Heart right ventricle (tissue), 16 donors: ENCODE measurements around the gene RNF175. TPM values are rescaled to one million over a fixed set of nuclear protein-coding genes. Genes with fewer than 3 reads are reported as not detected.

Source experiments
- ATAC-seq, 8 donors: fragments of 200-7000 bp; cut with Tn5 transposase; one replicate each; pipeline ENCODE4 v1.9.1; 2020; ENCODE audit warnings: mild to moderate bottlenecking in 8 of 8, moderate library complexity in 8 of 8, moderate number of reproducible peaks in 1 of 8
- DNase-seq, 2 donors: peaks; one replicate each; pipeline ENCODE4 v3.0.0-alpha.2; 2020
- H3K27ac ChIP-seq, 10 donors: fragments of 200-600 bp; sonication (generic) in 2 of 10; one replicate each; pipeline versions ENCODE4 v1.5.0 to v1.8.0; 2020 to 2022; ENCODE audit warnings: mild to moderate bottlenecking in 3 of 10
- H3K27me3 ChIP-seq, 7 donors: fragments of 200-600 bp; one replicate each; pipeline ENCODE4 v1.8.0; 2021 to 2022; ENCODE audit warnings: mild to moderate bottlenecking in 2 of 7
- H3K36me3 ChIP-seq, 9 donors: fragments of 200-600 bp; sonication (generic) in 1 of 9; one replicate each; pipeline versions ENCODE4 v1.5.0 to v1.8.0; 2020 to 2022; ENCODE audit warnings: mild to moderate bottlenecking in 2 of 9
- H3K4me1 ChIP-seq, 9 donors: fragments of 200-600 bp; sonication (generic) in 1 of 9; one replicate each; pipeline versions ENCODE4 v1.5.0 to v1.8.0; 2020 to 2022; ENCODE audit warnings: mild to moderate bottlenecking in 4 of 9
- H3K4me3 ChIP-seq, 10 donors: fragments of 200-600 bp; sonication (generic) in 2 of 10; one replicate each; pipeline versions ENCODE4 v1.5.0 to v1.8.0; 2020 to 2022; ENCODE audit warnings: mild to moderate bottlenecking in 7 of 10, moderate library complexity in 2 of 10
- H3K9me3 ChIP-seq, 11 donors: fragments of 200-600 bp in 10 of 11; sonication (generic) in 2 of 11; one replicate each; pipeline versions ENCODE4 v1.5.0 to v1.8.0; 2013 to 2022; ENCODE audit warnings: mild to moderate bottlenecking in 2 of 11, control low read depth in 1 of 11, moderate library complexity in 1 of 11
- CTCF ChIP-seq, 9 donors: fragments of 200-600 bp; sonication (generic) in 2 of 9; IDR thresholded peaks; one replicate each; pipeline versions ENCODE4 v1.5.0 to v1.8.0; 2021 to 2022; ENCODE audit warnings: antibody characterized with exemption in 9 of 9, mild to moderate bottlenecking in 5 of 9, moderate library complexity in 1 of 9
- WGBS, 2 donors: extraction: QIAGEN DNeasy Blood & Tissue Kit; methylation state at CpG; one replicate each; pipeline ENCODE4 v1.1.7; 2013; ENCODE audit warnings: inconsistent platforms in 1 of 2; 5-methylcytosine and 5-hydroxymethylcytosine counted together
- intact Hi-C, 10 donors: fragments of 100-400 bp; cut with DNase I; formaldehyde crosslinking; loops; one replicate each; pipeline versions ENCODE4 v1.11.1 to v1.14.2; 2022
- polyA plus RNA-seq, 2 donors: library from polyadenylated mRNA; stranded (reverse); fragments of 200-250 nt; gene quantifications; one replicate each; pipeline ENCODE4 v1.2.3, GENCODE V29; 2013
- total RNA-seq, 10 donors: library from RNA; stranded (reverse); fragmentation: NEBNext Ultra II Directional in 3 of 10; extraction: Animal tissue kit (Norgen Biotek cat#: 25700) in 3 of 10; gene quantifications; one replicate each; pipeline versions ENCODE4 v1.2.1 to v1.2.4, GENCODE V29; 2021 to 2023
- donor health status: Arrhythmogenic right ventricular cardiomyopathy.
- donor health status: ischemic (EF 13 %, LVEDD 7.1; RV severe dilation, severe dysfunction).
- donor health status: healthy with polysubstance abuse.
- donor health status: DM: no; HTN: yes; CAD: no.
- donor health status: DM: no; HTN: no; CAD: no.
- donor health status: ischemic (EF 25% LVEDD 6.9; RV normal size, moderate dysfunction).
- donor health status: ischemic (EF 25% LVEDD 5.7; RV mildly dilated, moderate dysfunction).
- donor health status: healthy.
- donor health status: DM: yes; HTN: yes; CAD: no.
- donor health status: Ischemic cardiomyopathy.
- donor health status: ischemic (EF 35%, LVEDD 5.7; RV mildly dilated, moderate dysfunction).
- donor health status: nonischemic (EF 11% LVEDD 7.7; RV severe dilation, severe dysfunction).
- donor health status: DM: yes; HTN: yes; CAD: no.
- donor health status: PGD.
- donor health status: ischemic (EF 29% LVEDD 5.4; RV normal size, mild dysfunction).
- donor health status: nonischemic (EF 23%, LVEDD 6.1; RV moderate dilation, normal function).

Gene RNF175
- total and polyA plus RNA-seq, 12 donors, result 0.13 to 1.3 (median 0.50) TPM; not detected in 2

GRCh38 chr4:153683763-153684181 lies 76.1 kb downstream of the RNF175 start:
- intact Hi-C loops, result no loop called here
- peaks cover 0 to 15% (median 0%) of the 10 kb centered on the region in 9 donors for H3K36me3 ChIP-seq
- peaks cover 3 to 23% (median 14%) of the 10 kb centered on the region in 9 donors for H3K4me1 ChIP-seq
- H3K27ac ChIP-seq, result peak overlapping the region in 4 of 10 donors; percentile 59 to 94 (median 60)
- peak in 1 of 8 donors; percentile 8 for ATAC-seq
- DNase-seq, result no peak
- H3K4me3 ChIP-seq, result peak overlapping the region; percentile 56 to 83 (median 65)
- TF ChIP-seq CTCF (IDR thresholded peaks at IDR 0.05), result no peak
- WGBS, 2 donors, result 10 to 11% methylated on average over 27 of the region's 27 CpGs
- peaks cover 0 to 34% (median 23%) of the 10 kb centered on the region in 7 donors for H3K27me3 ChIP-seq
- peaks cover 0 to 14% (median 8%) of the 10 kb centered on the region in 11 donors for H3K9me3 ChIP-seq

- peaks cover 0 to 24% (median 15%) of the 10 kb centered on the region in 11 donors for H3K9me3 ChIP-seq
- ATAC-seq (peak in 1 of 8 donors; percentile 30), DNase-seq (no peak)
- H3K36me3 ChIP-seq, result no peaks in the 10 kb centered on the region
- intact Hi-C loops, result no loop called here
- no peak overlapping the region for H3K27ac ChIP-seq
- peaks cover 0 to 17% (median 8%) of the 10 kb centered on the region in 7 donors for H3K27me3 ChIP-seq
- peaks cover 2 to 26% (median 8%) of the 10 kb centered on the region in 9 donors for H3K4me1 ChIP-seq
- H3K4me3 ChIP-seq, result no peak overlapping the region
- TF ChIP-seq CTCF (IDR thresholded peaks at IDR 0.05), result no peak
- WGBS, 2 donors, result 68 to 80% methylated on average over 6 of the region's 6 CpGs
Measured at GRCh38 chr4:153679486-153679885, 80.3 kb downstream of the RNF175 start.

GRCh38 chr4:153676984-153677383 lies 82.8 kb downstream of the RNF175 start:
- no peak overlapping the region for H3K4me3 ChIP-seq
- no peaks in the 10 kb centered on the region for H3K36me3 ChIP-seq
- no peak for TF ChIP-seq CTCF (IDR thresholded peaks at IDR 0.05)
- ATAC-seq (peak in 3 of 8 donors; percentile 24 to 58 (median 30)), DNase-seq (no peak)
- H3K9me3 ChIP-seq, result peaks cover 0 to 42% (median 19%) of the 10 kb centered on the region in 11 donors
- H3K4me1 ChIP-seq, result peaks cover 0 to 15% (median 0%) of the 10 kb centered on the region in 9 donors
- H3K27me3 ChIP-seq, result no peaks in the 10 kb centered on the region
- peak overlapping the region in 1 of 10 donors; percentile 12 for H3K27ac ChIP-seq
- WGBS, 2 donors, result 29 to 64% methylated on average over 1 of the region's 1 CpG
- intact Hi-C loops, result no loop called here

GRCh38 chr4:153676486-153676885 lies 83.3 kb downstream of the RNF175 start:
- Histone ChIP-seq H3K36me3 (no peaks in the 10 kb centered on the region), H3K4me1 (peaks cover 0 to 15% (median 0%) of the 10 kb centered on the region in 9 donors), H3K27ac (no peak overlapping the region), H3K27me3 (no peaks in the 10 kb centered on the region), H3K4me3 (no peak overlapping the region), H3K9me3 (peaks cover 0 to 46% (median 19%) of the 10 kb centered on the region in 11 donors)
- WGBS, 2 donors, result 82 to 84% methylated on average over 5 of the region's 5 CpGs
- intact Hi-C loops, result no loop called here
- TF ChIP-seq CTCF (IDR thresholded peaks at IDR 0.05), result no peak
- ATAC-seq, result no peak
- DNase-seq, result no peak
